Calu3 (cell line): ENCODE data around the gene ARMC12. TPM values are rescaled to one million over a fixed set of nuclear protein-coding genes. Genes with fewer than 3 reads are reported as not detected.

Source experiments
- BruUV-seq: library from RNA; stranded (reverse); fragments of 400-500 nt; replicated peaks from 2 replicates; lab custom pipeline; 2021; lab: Mats Ljungman, UMichigan
- CTCF ChIA-PET: fragments of 300-600 bp; sonication (Branson Sonifier 250); formaldehyde crosslinking; loops from one replicate; lab custom pipeline; 2022; ENCODE audit warnings: antibody characterized with exemption; lab: Charles Lee
- DNase-seq: peaks from one replicate; pipeline ENCODE4 v3.0.0; 2022
- H3K27ac Mint-ChIP-seq: one replicate; pipeline ENCODE4 v1.8.0; 2022; ENCODE audit warnings: mixed read lengths; ENCODE audit not compliant: unreplicated experiment
- H3K27me3 Mint-ChIP-seq: one replicate; pipeline ENCODE4 v1.8.0; 2022; ENCODE audit warnings: mixed read lengths; ENCODE audit not compliant: unreplicated experiment
- H3K36me3 Mint-ChIP-seq: one replicate; pipeline ENCODE4 v1.8.0; 2022; ENCODE audit warnings: mild to moderate bottlenecking, moderate library complexity, mixed read lengths; ENCODE audit not compliant: insufficient read depth, unreplicated experiment
- H3K4me1 Mint-ChIP-seq: one replicate; pipeline ENCODE4 v1.8.0; 2022; ENCODE audit warnings: mild to moderate bottlenecking, low read depth, mixed read lengths; ENCODE audit not compliant: unreplicated experiment
- H3K4me3 Mint-ChIP-seq: one replicate; pipeline ENCODE4 v1.8.0; 2022; ENCODE audit warnings: mild to moderate bottlenecking, low read depth, moderate library complexity, mixed read lengths; ENCODE audit not compliant: unreplicated experiment
- H3K9me3 Mint-ChIP-seq: one replicate; pipeline ENCODE4 v1.8.0; 2022; ENCODE audit warnings: low read depth, mixed read lengths; ENCODE audit not compliant: unreplicated experiment
- CTCF ChIP-seq: fragments of 200-600 bp; IDR thresholded peaks from one replicate; pipeline ENCODE4 v1.8.0; 2022; ENCODE audit warnings: antibody characterized with exemption; ENCODE audit not compliant: unreplicated experiment
- intact Hi-C: fragments of 100-400 bp; cut with micrococcal nuclease; formaldehyde crosslinking; loops from one replicate; pipeline ENCODE4 v1.10.0; 2022; ENCODE audit not compliant: unreplicated experiment
- total RNA-seq: library from RNA; stranded (reverse); gene quantifications from 2 replicates; pipeline ENCODE4 v1.2.3, GENCODE V29; 2022

ARMC12 gene
- total RNA-seq, 1 experiment from 2014 or later: not detected

GRCh38 chr6:35765739-35766138 lies 28.9 kb downstream of the ARMC12 start:
- Mint-ChIP-seq H3K27me3 (peaks cover 41% of the 10 kb centered on the region), H3K36me3 (peaks cover 9% of the 10 kb centered on the region), H3K4me3 (no peak overlapping the region), H3K4me1 (peaks cover 11% of the 10 kb centered on the region), H3K27ac (no peak overlapping the region), H3K9me3 (no peaks in the 10 kb centered on the region)
- CTCF ChIA-PET: no interaction called here
- intact Hi-C loops: no loop called here
- DNase-seq: no peak
- BruUV-seq: no TSS peak
- TF ChIP-seq CTCF: no peak

GRCh38 chr6:35769211-35769610 lies 32.4 kb downstream of the ARMC12 start:
- intact Hi-C loops: no loop called here
- peaks cover 6% of the 10 kb centered on the region for H3K4me1 Mint-ChIP-seq
- CTCF ChIA-PET: interaction anchor here (0.6 kb wide), 2 partner anchors 78 to 85 kb away, joined by 5 read pairs; no protein-coding TSS in a partner anchor
- no TSS peak for BruUV-seq
- H3K27ac Mint-ChIP-seq: no peak overlapping the region
- H3K27me3 Mint-ChIP-seq: peaks cover 19% of the 10 kb centered on the region
- H3K36me3 Mint-ChIP-seq: peaks cover 6% of the 10 kb centered on the region
- TF ChIP-seq CTCF: no peak
- H3K9me3 Mint-ChIP-seq: no peaks in the 10 kb centered on the region
- H3K4me3 Mint-ChIP-seq: no peak overlapping the region
- DNase-seq: no peak

GRCh38 chr6:35771343-35771627 lies 34.5 kb downstream of the ARMC12 start:
- Mint-ChIP-seq H3K27me3 (peaks cover 10% of the 10 kb centered on the region), H3K27ac (no peak overlapping the region), H3K4me3 (no peak overlapping the region), H3K4me1 (no peaks in the 10 kb centered on the region), H3K9me3 (no peaks in the 10 kb centered on the region), H3K36me3 (peaks cover 5% of the 10 kb centered on the region)
- CTCF ChIA-PET: interaction anchor here (0.5 to 1.4 kb wide), 3 partner anchors 9 to 1432 kb away, joined by 3 to 5 read pairs (median 4); no protein-coding TSS in a partner anchor
- intact Hi-C loops: no loop called here
- no TSS peak for BruUV-seq
- no peak for DNase-seq
- TF ChIP-seq CTCF: no peak

- BruUV-seq: no TSS peak
- Mint-ChIP-seq H3K27ac (no peak overlapping the region), H3K4me3 (no peak overlapping the region), H3K9me3 (no peaks in the 10 kb centered on the region), H3K27me3 (peaks cover 16% of the 10 kb centered on the region), H3K4me1 (peaks cover 14% of the 10 kb centered on the region), H3K36me3 (peaks cover 5% of the 10 kb centered on the region)
- no peak for DNase-seq
- TF ChIP-seq CTCF: no peak
- CTCF ChIA-PET: no interaction called here
- intact Hi-C loops: no loop called here
Measured at GRCh38 chr6:35774116-35774794, 37.4 kb downstream of the ARMC12 start.
